Stimulated activated CD8-positive, alpha-beta memory T cell treated with anti-CD3 and anti-CD28 coated beads, Interleukin-15, amount 100 ng/mL, for 48 hours (primary cell): Measurements from ENCODE around the gene YDJC.
"Not testable (repeated sequence)": the region's sequence is repeated elsewhere in the genome, so short reads cannot be mapped to it uniquely, and the experiment has no call there.

ENCODE experiments used
- DNase-seq, 2 donors: peaks; one replicate each; pipeline ENCODE4 v3.0.0-alpha.2; 2020; ENCODE audit warnings: low read depth in 2 of 2

YDJC gene

GRCh38 chr22:21606775-21607174 lies 23.0 kb downstream of the YDJC start:
- no peak for DNase-seq

- DNase-seq = no peak
Measured at GRCh38 chr22:21605887-21606564, 23.8 kb downstream of the YDJC start.

- DNase-seq = no peak
Measured at GRCh38 chr22:21603973-21604372, 25.8 kb downstream of the YDJC start.

- DNase-seq = no peak
Measured at GRCh38 chr22:21602579-21602978, 27.2 kb downstream of the YDJC start.

DNA sequence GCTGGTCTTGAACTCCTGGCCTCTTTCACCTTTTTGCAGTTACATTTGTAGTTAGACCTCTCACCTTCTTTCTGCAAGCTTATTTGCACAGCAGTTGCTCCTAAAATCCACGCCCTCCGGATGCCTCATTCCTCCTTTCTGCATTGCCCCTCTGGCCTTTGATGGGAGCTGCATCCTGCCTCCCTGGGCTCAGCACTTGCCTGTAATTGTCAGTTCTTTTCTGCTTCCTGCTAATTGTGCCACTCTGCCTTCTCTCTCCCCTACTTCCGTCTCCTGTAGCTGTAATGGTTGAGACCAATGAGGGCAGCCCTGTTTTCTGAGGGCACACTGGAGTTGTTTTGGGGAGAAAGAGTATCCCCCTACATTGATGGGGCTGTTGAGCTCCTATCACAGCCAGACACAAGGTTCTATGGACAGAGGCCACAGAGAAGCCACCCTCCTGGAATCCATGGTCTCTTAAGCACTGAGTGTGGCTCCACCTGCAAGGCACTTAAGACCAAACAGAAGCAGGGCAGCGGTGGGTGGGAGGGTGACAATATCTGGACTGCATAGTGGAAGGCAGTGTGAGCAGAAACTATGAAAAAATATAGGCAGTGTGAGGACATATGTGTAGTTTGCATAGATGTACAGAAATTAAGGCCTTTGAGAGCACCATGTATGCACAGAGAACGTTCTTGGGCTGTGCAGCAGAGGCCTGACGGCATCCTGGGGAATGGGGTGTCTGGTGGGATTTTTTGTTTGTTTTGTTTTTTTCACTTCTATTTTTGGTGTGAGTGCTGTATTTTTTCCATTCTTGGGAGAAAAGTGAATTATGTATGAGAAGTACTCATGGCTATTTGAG lies 30.5 kb downstream of the YDJC start:
- DNase-seq = no peak

GRCh38 chr22:21598302-21598701 lies 31.5 kb downstream of the YDJC start:
- DNase-seq = no peak

- DNase-seq = not testable (repeated sequence)
Measured at GRCh38 chr22:21596356-21597135, 33.3 kb downstream of the YDJC start.

DNA sequence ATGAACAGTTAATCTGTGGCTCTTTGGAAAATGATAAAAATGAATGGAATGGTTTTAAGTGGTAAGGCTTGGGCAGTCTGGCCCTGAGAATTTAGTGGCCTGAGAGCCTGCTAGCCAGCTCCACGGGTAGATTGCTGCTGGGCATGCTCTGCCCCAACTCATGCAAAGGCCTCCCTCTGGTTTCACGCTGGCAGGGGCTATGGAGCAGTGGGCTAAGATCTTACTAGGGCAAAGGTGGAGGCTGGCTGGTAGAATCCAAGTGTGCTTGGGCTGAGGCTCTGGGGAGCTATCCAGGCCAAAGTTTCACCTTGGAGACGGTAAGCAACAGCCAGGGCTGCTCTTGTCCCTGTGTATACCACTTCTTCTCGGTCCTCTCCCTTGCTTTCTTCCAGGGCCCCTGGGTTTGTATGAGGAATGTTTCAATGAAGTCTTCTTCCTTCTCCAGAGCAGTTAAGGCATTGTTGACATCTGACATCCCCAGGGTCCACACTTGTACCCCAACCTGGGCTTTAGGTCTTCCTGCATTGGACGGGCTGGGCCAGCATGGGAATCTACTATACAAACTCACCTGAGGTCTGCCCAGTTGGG lies 34.9 kb downstream of the YDJC start:
- no peak for DNase-seq

- DNase-seq = no peak
Measured at GRCh38 chr22:21593406-21594232, 36.2 kb downstream of the YDJC start.

GRCh38 chr22:21592422-21592821 lies 37.4 kb downstream of the YDJC start:
- DNase-seq = no peak

DNA sequence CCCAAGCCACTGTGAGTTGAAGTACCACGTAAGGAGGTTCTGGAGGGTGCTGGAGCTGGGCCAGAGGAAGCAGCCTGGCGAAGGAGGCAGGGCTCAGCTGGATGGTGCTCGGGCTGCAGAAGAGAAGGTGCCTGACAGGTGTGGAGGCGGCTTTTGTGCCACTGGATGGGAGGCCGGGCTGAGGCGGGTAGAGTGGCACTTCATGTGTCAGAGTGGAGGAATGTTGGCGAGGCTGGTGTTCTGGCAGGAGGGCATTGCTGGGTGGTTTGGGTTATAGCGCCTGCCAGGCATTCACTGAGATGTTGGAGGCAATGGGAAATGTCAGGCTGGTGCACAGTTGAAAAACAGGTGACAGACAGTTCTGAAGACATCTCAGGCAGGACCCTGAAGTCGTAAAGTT lies 38.1 kb downstream of the YDJC start:
- DNase-seq = no peak

DNA sequence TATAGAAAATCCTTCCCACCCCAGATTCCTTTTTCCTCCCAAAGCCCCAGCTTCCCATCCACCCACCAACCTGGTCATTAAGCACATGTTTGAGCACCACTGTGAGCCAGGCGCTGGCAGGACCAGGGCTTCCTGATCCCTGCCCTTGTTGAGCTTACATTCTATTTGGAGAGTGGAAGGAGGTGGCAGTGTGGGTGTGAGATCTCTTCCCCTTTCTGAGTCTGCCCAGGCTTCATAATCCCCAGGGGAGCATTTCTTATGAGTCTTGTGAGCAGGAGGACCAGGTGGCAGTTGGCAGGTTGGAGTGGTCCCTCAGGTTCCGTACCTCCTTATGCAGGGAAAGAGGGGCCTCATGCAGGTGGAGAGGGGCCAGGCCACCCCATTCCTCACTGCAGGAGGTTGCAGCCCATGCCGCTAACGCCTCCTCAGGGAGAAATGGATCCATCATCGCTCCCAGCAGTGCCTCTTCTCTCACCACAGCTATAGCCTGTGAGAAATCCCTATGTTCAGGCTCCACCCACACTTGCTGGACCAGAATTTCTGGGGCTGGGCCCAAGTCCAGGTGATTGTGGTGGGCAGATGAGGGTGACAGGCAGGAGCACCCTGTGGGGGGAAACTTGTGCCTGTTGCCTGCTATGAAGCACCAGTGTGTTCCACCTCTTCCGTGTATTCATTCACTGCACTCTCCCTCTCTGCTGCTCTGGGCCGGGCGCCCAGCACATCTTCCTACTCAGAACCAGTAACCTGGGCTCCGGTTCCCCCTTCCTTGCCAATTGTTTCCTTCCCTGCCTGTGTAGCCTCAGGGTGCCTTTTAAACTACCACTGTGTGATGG lies 38.8 kb downstream of the YDJC start:
- DNase-seq = no peak

- no peak for DNase-seq
Measured at GRCh38 chr22:21589396-21589795, 40.4 kb downstream of the YDJC start.

DNA sequence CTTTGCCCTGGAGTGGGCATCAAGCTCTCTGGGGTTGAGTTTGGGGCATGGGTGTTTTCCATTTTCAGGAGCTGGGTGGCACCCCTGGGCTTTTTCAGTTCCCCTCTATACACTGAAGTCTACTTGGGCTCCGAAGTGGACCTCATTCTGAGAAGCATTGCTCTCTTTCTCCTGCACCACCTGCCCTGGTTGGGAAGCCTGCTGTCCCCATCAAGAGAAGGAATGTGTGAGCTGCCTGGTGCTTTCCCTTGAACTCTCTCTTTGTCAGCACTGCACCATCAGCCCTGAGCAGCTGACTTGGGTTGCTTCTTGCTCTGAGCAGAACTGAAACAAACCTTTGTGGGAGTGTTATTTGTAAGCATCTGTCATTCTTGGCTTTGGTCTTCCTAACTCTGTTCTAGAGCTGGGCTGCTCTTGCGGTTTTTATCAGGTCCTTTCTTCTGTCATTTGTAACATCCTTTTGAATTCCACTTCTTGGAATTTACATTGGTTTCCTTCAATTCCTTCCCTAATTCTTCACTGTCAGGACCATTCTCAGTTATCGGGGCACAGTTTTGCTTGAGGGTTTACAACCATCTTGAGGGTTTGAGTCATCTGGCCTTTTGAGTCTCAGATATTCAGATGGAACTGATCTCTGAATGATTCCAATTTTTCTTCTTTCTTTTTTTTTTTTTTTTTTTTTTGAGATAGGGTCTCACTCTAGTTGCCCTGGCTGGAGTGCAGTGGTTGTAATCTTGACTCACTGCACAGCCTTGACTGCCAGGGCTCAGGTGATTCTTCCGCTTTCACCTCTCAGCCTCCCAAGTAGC lies 41.8 kb downstream of the YDJC start:
- DNase-seq = peak; percentile 37 to 48

- DNase-seq = no peak
Measured at GRCh38 chr22:21585389-21585788, 44.4 kb downstream of the YDJC start.

- no peak for DNase-seq
Measured at GRCh38 chr22:21582801-21583740, 46.8 kb downstream of the YDJC start.

DNA sequence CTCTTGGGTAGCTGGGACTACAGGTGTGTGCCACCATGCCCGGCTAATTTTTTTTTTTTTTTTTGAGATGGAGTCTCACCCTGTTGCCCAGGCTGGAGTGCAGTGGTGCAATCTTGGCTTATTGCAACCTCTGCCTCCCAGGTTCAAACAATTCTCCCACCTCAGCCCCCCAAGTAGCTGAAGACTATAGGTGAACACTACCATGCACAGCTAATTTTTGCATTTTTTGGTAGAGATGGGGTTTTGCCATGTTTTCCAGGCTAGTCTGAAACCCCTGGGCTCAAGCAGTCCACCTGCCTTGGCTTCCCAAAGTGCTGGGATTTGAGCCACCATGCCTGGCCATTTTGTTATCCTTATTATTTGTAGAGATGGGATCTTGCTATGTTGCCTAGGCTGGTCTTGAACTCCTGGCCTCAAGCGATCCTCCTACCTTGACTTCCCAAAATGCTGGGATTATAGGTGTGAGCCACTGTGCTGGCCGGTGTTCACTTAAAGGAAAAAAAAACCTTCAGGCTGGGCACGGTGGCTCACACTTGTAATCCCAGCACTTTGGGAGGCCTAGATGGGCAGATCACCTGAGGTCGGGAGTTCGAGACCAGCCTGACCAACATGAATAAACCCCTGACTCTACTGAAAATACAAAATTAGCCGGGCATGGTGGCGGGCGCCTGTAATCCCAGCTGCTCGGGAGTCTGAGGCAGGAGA lies 48.7 kb downstream of the YDJC start:
- DNase-seq = not testable (repeated sequence)

DNA sequence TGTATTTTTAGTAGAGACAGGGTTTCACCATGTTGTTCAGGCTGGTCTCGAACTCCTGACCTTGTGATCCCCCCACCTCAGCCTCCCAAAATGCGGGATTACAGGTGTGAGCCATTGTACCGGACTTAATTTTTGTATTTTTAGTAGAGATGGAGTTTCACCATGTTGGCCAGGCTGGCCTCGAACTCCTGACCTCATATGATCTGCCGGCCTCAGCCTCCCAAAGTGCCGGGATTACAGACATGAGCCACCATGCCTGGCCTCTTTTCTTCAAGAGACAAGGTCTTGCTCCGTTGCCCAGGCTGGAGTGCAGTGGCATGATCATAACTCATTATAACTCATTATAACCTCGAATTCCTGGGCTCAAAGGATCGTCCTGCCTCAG lies 49.2 kb downstream of the YDJC start:
- not testable (repeated sequence) for DNase-seq
